Vagina (tissue), 2 donors: ENCODE measurements around the gene MAG.

Source experiments
- POLR2A ChIP-seq, 2 donors: fragments of 450-650 bp; IDR thresholded peaks; one replicate each; pipeline ENCODE4 v1.6.1; 2017; ENCODE audit warnings: antibody characterized with exemption in 2 of 2, mild to moderate bottlenecking in 2 of 2, moderate library complexity in 2 of 2
- POLR2AphosphoS5 ChIP-seq, 2 donors: sonication (generic); formaldehyde crosslinking; IDR thresholded peaks; one replicate each; pipeline ENCODE4 v1.9.0; 2017; ENCODE audit warnings: antibody characterized with exemption in 2 of 2, mild to moderate bottlenecking in 2 of 2, low read depth in 1 of 2; ENCODE audit not compliant: insufficient read depth in 1 of 2

DNA sequence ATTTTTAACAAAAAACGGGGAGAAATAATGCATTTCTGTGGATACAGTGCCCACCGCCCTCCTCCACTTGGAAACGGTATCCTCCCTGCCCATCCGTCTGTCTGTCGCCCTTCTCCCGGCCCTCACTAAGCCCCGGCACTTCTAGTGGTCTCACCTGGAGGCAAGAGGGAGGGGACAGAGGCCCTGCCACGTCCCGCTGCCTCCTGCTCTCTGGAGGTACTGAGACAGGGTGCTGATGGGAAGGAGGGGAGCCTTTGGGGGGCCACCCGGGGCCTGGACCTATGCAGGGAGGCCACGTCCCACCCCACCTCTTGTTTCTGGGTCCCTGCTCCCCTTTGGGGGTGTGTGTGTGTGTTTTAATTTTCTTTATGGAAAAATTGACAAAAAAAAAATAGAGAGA, 12.6 kb upstream of the MAG start:
- no peak for TF ChIP-seq POLR2A (IDR thresholded peaks at IDR 0.05)
- TF ChIP-seq POLR2AphosphoS5 (IDR thresholded peaks at IDR 0.05; ENCODE audit: insufficient read depth in 1 of 2, low read depth in 1 of 2), result no peak
